VCaP (cell line): ENCODE data around the gene DGKD.

ENCODE experiments used
- H3K27ac ChIP-seq: fragments of 450-650 bp; 2 replicates; pipeline ENCODE4 v1.5.1; 2017
- TF ChIP-seq, protein P1 (sequence below): fragments of 450-650 bp; conservative IDR thresholded peaks from 2 replicates; pipeline ENCODE4 v1.5.1; 2017; ENCODE audit warnings: mild to moderate bottlenecking, moderate library complexity

DGKD gene

DNA sequence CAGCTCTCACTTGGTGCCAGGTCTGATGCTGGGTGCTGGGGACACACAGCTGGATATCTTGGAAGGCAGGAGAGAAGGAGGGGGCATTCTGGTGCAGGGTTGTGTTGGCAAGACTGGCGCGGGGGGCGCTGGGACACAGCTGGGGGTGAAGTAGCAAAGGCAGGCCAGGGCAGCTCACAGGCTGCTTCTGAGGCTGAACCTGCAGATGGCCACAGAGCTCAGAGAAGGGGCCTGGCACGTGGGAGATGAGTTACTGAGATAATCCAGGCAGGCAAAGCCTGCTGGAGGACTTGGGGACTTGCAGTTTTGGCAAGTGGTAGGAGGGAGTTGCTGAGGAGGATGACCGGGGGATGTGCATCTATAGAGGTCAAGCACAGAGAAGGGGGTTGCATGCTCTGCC, 16.2 kb upstream of the DGKD start:
- TF ChIP-seq, protein P1, sequence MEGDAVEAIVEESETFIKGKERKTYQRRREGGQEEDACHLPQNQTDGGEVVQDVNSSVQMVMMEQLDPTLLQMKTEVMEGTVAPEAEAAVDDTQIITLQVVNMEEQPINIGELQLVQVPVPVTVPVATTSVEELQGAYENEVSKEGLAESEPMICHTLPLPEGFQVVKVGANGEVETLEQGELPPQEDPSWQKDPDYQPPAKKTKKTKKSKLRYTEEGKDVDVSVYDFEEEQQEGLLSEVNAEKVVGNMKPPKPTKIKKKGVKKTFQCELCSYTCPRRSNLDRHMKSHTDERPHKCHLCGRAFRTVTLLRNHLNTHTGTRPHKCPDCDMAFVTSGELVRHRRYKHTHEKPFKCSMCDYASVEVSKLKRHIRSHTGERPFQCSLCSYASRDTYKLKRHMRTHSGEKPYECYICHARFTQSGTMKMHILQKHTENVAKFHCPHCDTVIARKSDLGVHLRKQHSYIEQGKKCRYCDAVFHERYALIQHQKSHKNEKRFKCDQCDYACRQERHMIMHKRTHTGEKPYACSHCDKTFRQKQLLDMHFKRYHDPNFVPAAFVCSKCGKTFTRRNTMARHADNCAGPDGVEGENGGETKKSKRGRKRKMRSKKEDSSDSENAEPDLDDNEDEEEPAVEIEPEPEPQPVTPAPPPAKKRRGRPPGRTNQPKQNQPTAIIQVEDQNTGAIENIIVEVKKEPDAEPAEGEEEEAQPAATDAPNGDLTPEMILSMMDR, result no peak

DNA sequence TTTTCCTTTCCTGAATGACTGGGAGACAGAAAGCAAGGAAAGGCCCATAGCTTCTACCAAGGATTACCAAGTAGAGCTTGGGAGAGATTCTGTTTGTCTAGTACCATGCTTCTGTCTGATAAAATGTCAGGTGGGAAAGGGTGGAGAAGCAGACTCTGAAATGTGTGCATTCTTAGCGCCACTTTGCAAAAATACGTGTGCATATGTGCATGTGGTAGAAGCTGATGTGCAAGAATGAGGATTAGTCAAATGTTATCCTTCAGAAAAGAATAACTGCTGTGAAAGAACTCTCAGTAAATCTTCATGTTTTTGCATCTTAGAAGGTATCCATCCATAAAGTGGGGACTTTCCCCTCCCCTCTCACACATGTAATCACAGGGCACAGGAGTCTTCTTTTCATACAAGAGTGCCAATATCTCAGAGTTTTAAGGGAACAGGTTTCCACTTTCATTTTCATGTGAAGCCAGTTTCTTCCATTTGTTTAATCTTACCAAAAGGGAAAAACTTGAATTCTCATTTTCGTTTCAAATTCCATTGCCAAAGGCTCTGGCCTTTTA, 15.4 kb upstream of the DGKD start:
- H3K27ac ChIP-seq, result no peak overlapping the region
- TF ChIP-seq, protein P1, result no peak

More for the DNA sequence above, 16.2 kb upstream of the DGKD start:
- H3K27ac ChIP-seq, result no peak overlapping the region

DNA sequence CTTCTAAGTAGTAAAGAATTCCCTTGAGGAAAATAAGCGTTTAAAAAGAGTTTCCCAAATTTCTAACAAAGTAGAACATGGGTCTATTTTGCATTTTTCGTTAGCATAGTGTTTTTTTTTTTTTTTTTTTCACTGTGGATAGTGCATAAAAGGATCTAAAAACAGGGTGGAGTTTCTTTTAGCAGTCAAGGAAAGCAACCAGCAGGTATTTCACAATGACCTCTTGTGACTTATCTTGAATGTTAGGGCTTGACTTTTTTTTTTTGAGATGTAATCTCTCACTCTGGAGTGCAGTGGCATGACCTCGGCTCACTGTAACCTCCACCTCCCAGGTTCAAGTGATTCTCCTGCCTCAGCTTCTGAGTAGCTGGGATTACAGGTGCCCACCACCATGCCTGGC, 14.9 kb upstream of the DGKD start:
- no peak overlapping the region for H3K27ac ChIP-seq
- TF ChIP-seq, protein P1, result no peak

DNA sequence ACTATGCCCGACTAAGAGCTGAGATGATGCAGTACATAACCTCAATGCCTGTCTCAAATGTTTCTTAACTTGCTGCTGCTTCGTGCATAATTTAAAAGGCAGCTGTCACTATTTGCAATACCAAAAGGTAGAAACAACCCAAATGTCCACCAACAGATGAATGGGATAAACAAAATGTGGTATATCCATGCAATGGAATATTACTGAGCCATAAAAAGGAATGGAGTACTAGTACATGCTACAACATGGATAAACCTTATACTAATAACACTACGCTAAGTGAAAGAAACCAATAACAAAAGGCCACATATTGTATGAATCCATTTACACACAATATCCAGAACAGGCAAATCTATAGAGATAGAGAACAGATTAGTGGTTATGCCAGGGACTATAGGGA, 13.0 kb upstream of the DGKD start:
- TF ChIP-seq, protein P1, result no peak

DNA sequence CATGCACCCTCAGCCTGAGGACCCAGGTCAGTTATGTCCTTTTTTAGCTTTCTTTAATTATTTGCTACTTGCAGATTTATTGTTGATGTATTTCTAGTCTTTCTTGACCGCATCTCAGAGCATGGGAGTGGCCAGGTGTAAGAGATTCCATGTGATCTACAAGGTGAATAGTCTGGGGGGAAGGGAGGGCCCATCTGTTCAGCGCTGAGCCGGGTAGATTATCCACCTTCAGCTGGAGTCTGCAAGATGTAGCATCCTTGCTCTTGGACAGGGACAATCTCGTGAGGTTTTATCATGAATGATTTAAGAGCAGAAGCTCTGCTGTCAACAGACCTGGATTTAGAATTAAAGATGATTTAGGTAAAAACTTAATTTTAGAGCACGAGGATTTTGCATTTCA, 12.0 kb upstream of the DGKD start:
- no peak overlapping the region for H3K27ac ChIP-seq
- TF ChIP-seq, protein P1, result no peak

More for the DNA sequence above, 13.0 kb upstream of the DGKD start:
- H3K27ac ChIP-seq, result no peak overlapping the region

DNA sequence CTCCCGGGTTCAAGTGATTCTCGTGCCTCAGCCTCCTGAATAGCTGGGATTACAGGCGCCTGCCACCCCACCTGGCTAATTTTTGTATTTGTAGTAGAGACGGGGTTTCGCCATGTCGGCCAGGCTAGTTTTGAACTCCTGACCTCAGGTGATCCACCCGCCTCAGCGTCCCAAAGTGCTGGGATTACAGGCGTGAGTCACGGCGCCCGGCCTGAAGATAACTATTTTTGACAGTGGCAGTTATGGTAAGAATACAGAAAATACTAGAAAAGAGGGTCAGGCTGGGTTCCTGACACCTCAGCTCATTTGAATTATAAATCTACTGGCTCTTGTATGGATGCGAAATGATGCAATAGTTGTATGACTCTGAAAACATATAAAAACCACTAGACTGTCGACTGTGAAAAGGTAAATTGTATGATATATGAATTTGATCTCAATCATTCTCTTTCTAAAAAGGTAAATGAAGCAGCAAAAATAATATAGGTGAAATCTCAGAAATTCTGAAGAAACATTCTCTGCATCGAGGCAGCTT, 11.1 kb upstream of the DGKD start:
- H3K27ac ChIP-seq, result no peak overlapping the region
- TF ChIP-seq, protein P1, result no peak

DNA sequence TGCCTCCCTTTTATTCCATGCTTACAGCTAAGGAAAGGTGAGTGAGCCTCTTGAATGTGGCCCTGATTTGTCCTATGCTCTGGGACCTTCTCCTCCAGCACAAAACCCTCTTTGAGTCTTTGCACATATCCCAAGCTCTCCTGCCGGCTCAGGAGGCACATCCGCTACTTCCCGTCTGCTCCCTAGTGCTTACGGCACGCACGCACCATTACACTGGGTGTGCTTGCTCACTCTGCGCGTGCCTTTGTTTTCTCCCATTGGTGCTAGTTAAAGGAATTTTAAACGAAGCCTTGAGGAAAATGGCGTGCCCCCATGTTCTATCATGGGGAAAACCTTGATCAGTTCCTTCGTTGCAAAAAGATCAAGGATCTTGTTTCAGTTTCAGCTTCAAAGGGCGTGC, 7.9 kb upstream of the DGKD start:
- no peak overlapping the region for H3K27ac ChIP-seq

More for the DNA sequence above, 7.9 kb upstream of the DGKD start:
- TF ChIP-seq, protein P1, result no peak
